Gastrocnemius medialis (tissue), 4 donors: ENCODE measurements around the gene MAGEF1. TPM values are rescaled to one million over a fixed set of nuclear protein-coding genes. Genes with fewer than 3 reads are reported as not detected.
"Not testable (repeated sequence)": the region's sequence is repeated elsewhere in the genome, so short reads cannot be mapped to it uniquely, and the experiment has no call there.

Experiments used
- ATAC-seq, 2 donors: fragments of 150-250 bp; one replicate each; pipeline ENCODE4 v1.9.1; 2016
- DNase-seq, 2 donors: peaks; one replicate each; pipeline ENCODE4 v3.0.0-alpha.2; 2019
- H3K27ac ChIP-seq, 4 donors: fragments of 200-600 bp; sonication (generic); 1 replicate in 1 of 4; 2 replicates in 3 of 4; pipeline ENCODE4 v1.5.1; 2016 to 2018; ENCODE audit warnings: mild to moderate bottlenecking in 2 of 4, moderate library complexity in 1 of 4
- H3K27me3 ChIP-seq, 3 donors: fragments of 200-600 bp; sonication (generic) in 2 of 3; 1 replicate in 1 of 3; 2 replicates in 2 of 3; pipeline versions ENCODE4 v1.5.1 to v1.6.0; 2016 to 2019; ENCODE audit warnings: mild to moderate bottlenecking in 1 of 3, moderate library complexity in 1 of 3
- H3K36me3 ChIP-seq, 2 donors: fragments of 200-600 bp; sonication (generic) in 1 of 2; one replicate each; pipeline ENCODE4 v1.5.1; 2017 to 2018
- H3K4me1 ChIP-seq, 2 donors: fragments of 200-600 bp; sonication (generic) in 1 of 2; one replicate each; pipeline ENCODE4 v1.5.1; 2016 to 2017; ENCODE audit warnings: mild to moderate bottlenecking in 2 of 2
- H3K4me3 ChIP-seq, 4 donors: fragments of 200-600 bp; sonication (generic) in 3 of 4; 1 replicate in 1 of 4; 2 replicates in 3 of 4; pipeline ENCODE4 v1.5.1; 2016 to 2019; ENCODE audit warnings: mild to moderate bottlenecking in 2 of 4
- H3K9me3 ChIP-seq, 3 donors: fragments of 200-600 bp; sonication (generic) in 2 of 3; 1 replicate in 1 of 3; 2 replicates in 2 of 3; pipeline ENCODE4 v1.5.1; 2016 to 2019
- CTCF ChIP-seq, 5 experiments: fragments of 450-650 bp in 3 of 5; fragments of 200-600 bp in 2 of 5; sonication (generic) in 2 of 5; IDR thresholded peaks in 4 of 5; conservative IDR thresholded peaks in 1 of 5; 1 replicate in 4 of 5; 2 replicates in 1 of 5; pipeline ENCODE4 v1.5.1; 2016 to 2019; ENCODE audit warnings: antibody characterized with exemption in 5 of 5, mild to moderate bottlenecking in 3 of 5, moderate library complexity in 3 of 5
- POLR2A ChIP-seq, 2 donors: fragments of 450-650 bp; IDR thresholded peaks; one replicate each; pipeline ENCODE4 v1.6.1; 2017; ENCODE audit warnings: antibody characterized with exemption in 2 of 2, mild to moderate bottlenecking in 2 of 2, moderate library complexity in 2 of 2
- in situ Hi-C, 4 donors: fragments of 200-750 bp; cut with MboI; loops; one replicate each; pipeline versions ENCODE4 v1.15.0 to v1.8.0; 2017; ENCODE audit warnings: low sequenced_read_pairs in 4 of 4
- intact Hi-C: fragments of 100-400 bp; cut with DNase I; formaldehyde crosslinking; loops from one replicate; pipeline ENCODE4 v1.15.1; 2023; ENCODE audit warnings: low total_unique reads
- total RNA-seq, 4 donors: library from RNA; depleted of rRNA; stranded (reverse); fragments of >200 nt; gene quantifications; one replicate each; pipeline versions ENCODE4 v1.1.0 to v1.2.3, GENCODE V29; 2016

The MAGEF1 gene
- total RNA-seq, 4 donors from 2014 or later = 9.5 to 19.9 (median 14.8) TPM

DNA sequence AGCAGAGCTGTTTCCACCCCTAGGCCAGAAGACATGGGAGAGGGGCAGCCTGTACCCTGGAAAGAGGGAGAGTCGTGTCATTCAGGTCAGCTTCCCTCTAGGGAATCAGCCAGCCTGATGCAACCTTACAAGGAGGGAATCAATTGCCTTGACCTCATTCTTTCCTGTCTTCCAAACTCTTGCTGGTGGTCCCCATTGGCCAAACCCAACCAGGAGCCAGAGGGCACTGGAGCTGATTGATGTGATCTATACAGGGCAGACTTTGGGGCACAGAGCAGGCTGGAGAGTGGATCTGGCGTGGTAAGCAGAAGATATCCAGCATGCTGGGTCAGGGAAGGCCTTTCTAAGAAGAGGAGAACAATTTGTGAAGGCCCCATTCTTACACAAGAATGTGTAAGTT lies 19.1 kb upstream of the MAGEF1 start:
- Histone ChIP-seq H3K4me3 (no peak overlapping the region), H3K27ac (no peak overlapping the region), H3K4me1 (no peaks in the 10 kb centered on the region), H3K9me3 (no peaks in the 10 kb centered on the region), H3K36me3 (no peaks in the 10 kb centered on the region), H3K27me3 (no peaks in the 10 kb centered on the region)
- no peak for ATAC-seq
- intact Hi-C loops (no loop called here), in situ Hi-C loops (no loop called here)
- TF ChIP-seq POLR2A (IDR thresholded peaks at IDR 0.05) (no peak), CTCF (IDR thresholded peaks at IDR 0.05 in 4 of 5, conservative IDR thresholded peaks at IDR 0.05 in 1 of 5) (no peak)
- no peak for DNase-seq

DNA sequence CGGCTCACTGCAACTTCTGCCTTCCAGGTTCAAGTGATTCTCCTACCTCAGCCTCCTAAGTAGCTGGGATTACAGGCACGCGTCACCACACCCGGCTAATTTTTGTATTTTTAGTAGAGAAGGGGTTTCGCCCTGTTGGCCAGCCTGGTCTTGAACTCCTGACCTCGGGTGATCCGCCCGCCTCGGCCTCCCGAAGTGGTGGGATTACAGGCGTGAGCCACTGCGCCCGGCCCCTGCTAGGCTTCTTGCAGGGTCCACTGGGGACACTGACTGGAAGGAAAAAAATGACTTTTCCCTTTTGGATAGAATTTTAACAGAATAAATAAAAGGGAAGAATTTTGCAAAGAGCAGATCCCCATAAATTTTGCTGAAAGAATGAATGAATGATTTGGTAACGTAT lies 17.3 kb upstream of the MAGEF1 start:
- H3K9me3 ChIP-seq, ATAC-seq, H3K4me1 ChIP-seq, H3K27ac ChIP-seq, H3K36me3 ChIP-seq, H3K4me3 ChIP-seq, H3K27me3 ChIP-seq, DNase-seq, in situ Hi-C loops: not testable (repeated sequence)
- intact Hi-C loops = loop anchor here (5.0 kb wide), 1 partner anchor 48 kb away; no protein-coding TSS in a partner anchor

- no peak overlapping the region for H3K4me3 ChIP-seq
- no peaks in the 10 kb centered on the region for H3K4me1 ChIP-seq
- in situ Hi-C loops (no loop called here), intact Hi-C loops (loop anchor here (5.0 kb wide), 1 partner anchor 49 kb away; no protein-coding TSS in a partner anchor)
- DNase-seq = no peak
- no peaks in the 10 kb centered on the region for H3K9me3 ChIP-seq
- no peak overlapping the region for H3K27ac ChIP-seq
- no peak for TF ChIP-seq POLR2A (IDR thresholded peaks at IDR 0.05)
- no peak for TF ChIP-seq CTCF (IDR thresholded peaks at IDR 0.05 in 4 of 5, conservative IDR thresholded peaks at IDR 0.05 in 1 of 5)
- H3K36me3 ChIP-seq = no peaks in the 10 kb centered on the region
- no peaks in the 10 kb centered on the region for H3K27me3 ChIP-seq
- ATAC-seq = no peak
Measured at GRCh38 chr3:184728010-184728527, 16.2 kb upstream of the MAGEF1 start.

DNA sequence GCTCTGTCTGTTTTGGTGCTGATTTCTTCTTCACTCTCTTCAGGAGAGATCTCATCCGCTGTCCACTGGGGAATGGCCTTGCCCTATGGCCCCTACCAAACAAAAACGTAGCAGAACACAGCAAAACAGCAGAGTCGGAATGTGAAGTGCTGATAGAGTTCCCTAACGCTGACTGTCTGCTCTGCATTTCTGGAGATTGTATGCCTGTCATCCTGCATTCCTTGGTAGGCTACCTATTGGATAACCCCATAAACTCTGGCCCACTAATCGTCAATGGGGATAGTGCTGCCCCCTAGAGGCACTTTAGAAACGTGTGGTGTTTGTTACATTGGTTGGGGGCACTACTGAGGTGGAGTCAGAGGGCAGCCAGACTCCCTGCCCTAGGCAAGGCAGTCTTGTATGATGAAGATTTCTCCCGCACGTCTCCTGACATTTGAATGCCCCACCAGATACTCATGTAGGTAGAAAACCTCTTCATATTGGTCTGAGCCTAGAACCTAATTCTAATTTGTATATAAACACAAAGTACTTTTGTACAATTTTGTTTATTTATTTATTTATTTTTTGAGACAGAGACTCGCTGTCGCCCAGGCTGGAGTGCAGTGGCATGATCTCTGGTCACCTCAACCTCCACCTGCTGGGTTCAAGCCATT lies 15.6 kb upstream of the MAGEF1 start:
- H3K36me3 ChIP-seq = no peaks in the 10 kb centered on the region
- no peak overlapping the region for H3K4me3 ChIP-seq
- peak in 1 of 2 donors; percentile 45 for DNase-seq
- no peaks in the 10 kb centered on the region for H3K9me3 ChIP-seq
- peak; percentile 88 to 92 for ATAC-seq
- in situ Hi-C loops (no loop called here), intact Hi-C loops (loop anchor here (1.0 to 5.0 kb wide), 2 partner anchors 50 to 166 kb away; partner anchors contain the start of gene EPHB3)
- no peaks in the 10 kb centered on the region for H3K27me3 ChIP-seq
- no peak overlapping the region for H3K27ac ChIP-seq
- no peak for TF ChIP-seq POLR2A (IDR thresholded peaks at IDR 0.05)
- TF ChIP-seq CTCF (IDR thresholded peaks at IDR 0.05 in 4 of 5, conservative IDR thresholded peaks at IDR 0.05 in 1 of 5) = peak; percentile 37 to 71 (median 61)
- H3K4me1 ChIP-seq = no peaks in the 10 kb centered on the region

DNA sequence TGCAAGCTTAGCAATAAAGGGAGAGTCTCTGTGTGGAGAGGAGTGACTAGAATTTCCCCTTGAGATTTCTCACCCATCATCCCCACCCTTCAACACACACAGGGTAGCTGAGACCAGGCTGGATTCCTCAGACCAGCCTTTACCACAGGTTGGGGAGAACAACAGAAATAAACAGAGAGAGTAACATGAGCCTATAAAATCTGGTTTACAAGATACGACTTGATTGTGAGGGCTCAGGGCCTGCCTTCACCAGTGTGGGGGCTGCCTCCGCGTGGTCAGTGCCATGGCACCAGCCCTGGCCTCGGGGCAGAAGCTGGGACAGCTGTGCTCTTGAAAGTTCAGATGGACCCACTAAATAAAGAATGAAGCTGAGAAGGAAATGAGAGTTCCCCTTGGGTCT lies 14.6 kb upstream of the MAGEF1 start:
- H3K27me3 ChIP-seq = no peaks in the 10 kb centered on the region
- H3K27ac ChIP-seq = no peak overlapping the region
- no peaks in the 10 kb centered on the region for H3K36me3 ChIP-seq
- H3K4me3 ChIP-seq = no peak overlapping the region
- H3K4me1 ChIP-seq = no peaks in the 10 kb centered on the region
- TF ChIP-seq POLR2A (IDR thresholded peaks at IDR 0.05) (no peak), CTCF (IDR thresholded peaks at IDR 0.05 in 4 of 5, conservative IDR thresholded peaks at IDR 0.05 in 1 of 5) (no peak)
- no peaks in the 10 kb centered on the region for H3K9me3 ChIP-seq
- in situ Hi-C loops (no loop called here), intact Hi-C loops (loop anchor here (5.0 kb wide), 1 partner anchor 51 kb away; no protein-coding TSS in a partner anchor)
- ATAC-seq (no peak), DNase-seq (no peak)
